ENCODE data around the gene CAPN15.

The CAPN15 gene

DNA sequence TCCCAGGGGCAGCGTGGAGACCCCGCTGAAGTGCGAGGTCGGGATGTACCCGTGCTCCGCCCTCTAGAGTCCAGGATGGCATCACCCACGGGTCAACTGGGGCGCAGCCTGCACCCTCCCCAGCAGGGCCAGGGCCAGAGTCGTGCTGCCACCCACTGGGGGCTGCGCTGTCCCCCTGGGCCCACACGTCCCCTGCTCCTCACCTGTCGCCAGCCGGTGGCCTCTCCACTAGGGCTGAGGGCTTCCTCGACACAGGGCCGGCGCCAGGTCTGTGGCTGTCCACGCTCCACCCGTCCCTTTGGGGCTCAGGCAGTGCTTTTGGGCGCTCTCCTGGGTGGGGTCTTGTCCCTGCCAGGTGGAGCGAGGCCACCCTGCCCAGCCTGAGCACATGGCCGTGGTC, 21.1 kb downstream of the CAPN15 start:
- no peak for DNase-seq

- no peak for DNase-seq
Observed at GRCh38 chr16:549544-550263, 22.2 kb downstream of the CAPN15 start.

DNA sequence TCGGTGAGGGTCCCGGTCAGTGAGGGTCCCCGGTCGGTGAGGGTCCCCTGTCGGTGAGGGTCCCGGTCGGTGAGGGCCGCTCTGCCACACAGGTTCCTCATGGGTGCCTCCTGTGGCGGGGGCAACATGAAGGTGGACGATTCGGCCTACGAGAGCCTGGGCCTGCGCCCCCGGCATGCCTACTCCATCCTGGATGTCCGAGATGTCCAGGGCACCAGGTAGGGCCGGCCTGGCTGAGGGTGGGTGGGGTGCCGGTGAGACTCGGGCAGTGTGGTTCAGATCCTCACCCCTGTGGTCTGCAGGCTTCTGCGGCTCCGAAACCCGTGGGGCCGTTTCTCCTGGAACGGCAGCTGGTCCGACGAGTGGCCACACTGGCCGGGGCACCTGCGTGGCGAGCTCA, 23.7 kb downstream of the CAPN15 start:
- DNase-seq = no peak

DNA sequence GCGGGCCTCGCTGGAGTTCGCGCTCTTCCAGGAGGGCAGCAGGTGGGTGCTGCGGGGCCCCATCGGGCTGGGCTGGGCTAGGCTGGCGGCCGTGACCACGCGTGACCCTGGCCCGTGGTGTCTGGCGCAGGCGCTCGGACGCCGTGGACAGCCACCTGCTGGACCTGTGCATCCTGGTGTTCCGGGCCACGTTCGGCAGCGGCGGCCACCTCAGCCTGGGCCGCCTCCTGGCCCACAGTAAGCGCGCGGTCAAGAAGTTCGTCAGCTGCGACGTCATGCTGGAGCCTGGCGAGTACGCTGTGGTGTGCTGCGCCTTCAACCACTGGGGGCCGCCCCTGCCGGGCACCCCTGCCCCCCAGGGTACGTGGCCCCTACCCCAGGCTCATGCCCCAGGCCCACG, 24.7 kb downstream of the CAPN15 start:
- no peak for DNase-seq

DNA sequence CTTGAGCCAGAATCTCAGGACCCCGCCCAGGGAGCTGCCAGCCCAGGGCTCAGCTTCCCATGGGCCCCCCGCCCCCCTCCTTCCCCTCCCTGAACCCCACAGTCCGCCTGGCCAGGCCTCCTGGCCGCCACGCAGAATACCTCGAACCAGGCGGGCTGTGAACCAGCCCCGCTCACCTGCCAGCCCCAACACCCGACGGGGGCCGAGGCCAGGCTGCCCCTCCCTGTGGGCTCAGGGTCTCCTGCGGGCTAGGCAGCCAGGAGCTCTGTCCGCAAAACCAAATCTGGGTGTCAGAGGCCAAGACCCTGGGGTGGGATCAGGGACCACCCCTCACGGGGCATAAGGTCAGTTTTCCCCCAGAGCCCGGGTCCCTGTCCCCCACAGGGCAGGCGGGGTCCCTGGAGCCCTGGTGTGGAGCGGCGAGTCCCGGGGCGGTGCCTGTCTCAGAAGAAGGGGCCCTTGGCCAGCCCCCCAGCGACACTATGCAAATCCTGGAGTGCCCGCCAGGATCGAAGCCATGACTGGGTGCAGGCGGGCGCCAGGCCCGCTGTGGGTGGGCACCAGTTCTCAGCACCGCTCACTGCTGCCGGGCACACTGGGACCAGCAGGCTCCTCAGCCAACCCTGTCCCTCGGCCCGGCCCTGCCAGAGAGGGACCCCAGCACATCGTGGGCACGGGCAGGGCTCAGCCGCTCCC, 26.2 kb downstream of the CAPN15 start:
- no peak for DNase-seq

GRCh38 chr16:554297-554621, 26.7 kb downstream of the CAPN15 start:
- DNase-seq = no peak

GRCh38 chr16:554640-555365, 27.3 kb downstream of the CAPN15 start:
- no peak for DNase-seq

DNA sequence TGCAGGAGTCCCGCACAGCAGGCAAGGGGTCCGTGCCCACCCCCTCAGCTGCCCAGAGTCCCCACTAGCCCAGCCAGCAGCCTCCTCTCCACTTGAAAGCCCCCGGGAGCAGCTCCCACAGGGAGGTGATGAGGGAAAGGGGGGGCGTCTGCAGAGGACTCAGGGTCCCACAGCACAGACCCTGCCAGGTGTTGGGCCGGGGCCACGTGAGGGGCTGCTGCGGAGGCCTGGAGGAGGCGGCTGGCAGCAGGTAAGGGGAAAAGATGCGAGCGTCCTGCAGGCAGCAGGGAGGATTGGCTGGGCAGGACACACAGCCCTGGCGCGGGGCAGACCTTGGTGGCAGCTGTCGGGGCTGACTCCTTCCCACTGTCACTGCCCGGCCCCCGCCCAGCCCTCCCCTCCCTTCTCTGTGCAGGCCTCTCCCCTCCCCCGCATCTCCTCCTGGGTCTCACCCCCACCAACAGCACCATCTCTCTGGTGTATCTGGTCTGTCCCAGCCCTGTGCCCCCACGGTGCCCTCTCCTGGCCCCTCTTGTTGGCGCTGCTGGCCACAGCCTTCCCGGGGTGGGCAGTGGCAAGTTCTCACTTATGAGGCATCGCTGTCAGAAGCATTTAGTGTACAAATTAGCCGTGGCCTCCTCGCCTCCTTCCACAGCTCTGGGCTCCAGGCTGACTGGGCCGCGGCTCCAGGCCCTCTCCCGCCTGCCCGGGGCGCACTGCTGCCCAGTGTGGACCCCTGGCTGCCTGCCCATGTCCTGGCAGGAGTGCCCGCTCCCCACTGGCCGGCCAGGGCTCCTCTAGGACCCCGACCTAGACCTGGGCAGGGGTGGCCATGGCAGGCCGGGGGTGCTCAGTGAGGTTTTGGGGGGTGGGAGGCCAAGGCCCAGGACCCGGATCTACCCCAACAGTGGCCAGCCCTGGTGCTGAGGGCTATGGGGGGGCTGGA, 28.3 kb downstream of the CAPN15 start:
- DNase-seq = no peak

GRCh38 chr16:556474-557173, 29.1 kb downstream of the CAPN15 start:
- DNase-seq = no peak

DNA sequence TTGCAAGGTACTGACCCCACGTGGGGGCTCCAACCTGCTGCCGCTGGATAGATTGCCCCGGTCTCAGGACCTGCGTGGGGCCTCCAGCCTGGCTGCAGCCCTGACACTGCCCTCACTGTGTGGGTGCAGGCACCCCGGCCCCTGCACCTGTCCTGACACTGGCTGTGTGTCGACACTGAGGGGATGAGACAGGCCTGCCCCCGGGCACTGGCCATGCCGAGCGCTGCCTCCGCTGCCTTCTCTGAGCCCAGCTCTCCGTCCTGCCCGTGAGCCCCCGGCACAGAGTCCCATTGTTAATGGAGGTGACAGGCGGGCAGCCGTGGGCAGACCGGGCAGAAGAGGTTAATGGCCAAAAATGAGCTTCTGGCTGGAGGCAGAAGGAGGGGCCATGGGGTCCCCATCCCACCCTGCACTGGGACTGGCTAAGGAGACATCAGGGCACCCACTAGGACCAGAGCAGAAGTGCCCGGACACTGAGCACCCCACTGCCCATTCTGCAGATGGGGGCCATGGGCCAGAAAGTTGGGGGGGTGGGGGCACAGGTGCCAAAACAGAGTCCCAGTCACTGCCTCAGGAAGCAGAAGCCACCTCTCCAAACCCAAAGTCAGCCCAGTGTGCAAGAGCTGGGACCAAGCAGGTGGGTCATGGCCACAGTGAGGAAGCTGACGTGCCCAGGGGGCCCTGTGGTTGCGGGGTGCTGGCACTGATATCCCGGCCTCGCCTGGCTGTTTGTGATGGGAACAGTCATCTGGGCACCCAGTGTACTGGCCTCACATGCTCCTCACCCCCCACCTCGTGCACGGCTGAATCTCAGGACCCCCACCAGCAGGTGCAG, 30.2 kb downstream of the CAPN15 start:
- DNase-seq = no peak

DNA sequence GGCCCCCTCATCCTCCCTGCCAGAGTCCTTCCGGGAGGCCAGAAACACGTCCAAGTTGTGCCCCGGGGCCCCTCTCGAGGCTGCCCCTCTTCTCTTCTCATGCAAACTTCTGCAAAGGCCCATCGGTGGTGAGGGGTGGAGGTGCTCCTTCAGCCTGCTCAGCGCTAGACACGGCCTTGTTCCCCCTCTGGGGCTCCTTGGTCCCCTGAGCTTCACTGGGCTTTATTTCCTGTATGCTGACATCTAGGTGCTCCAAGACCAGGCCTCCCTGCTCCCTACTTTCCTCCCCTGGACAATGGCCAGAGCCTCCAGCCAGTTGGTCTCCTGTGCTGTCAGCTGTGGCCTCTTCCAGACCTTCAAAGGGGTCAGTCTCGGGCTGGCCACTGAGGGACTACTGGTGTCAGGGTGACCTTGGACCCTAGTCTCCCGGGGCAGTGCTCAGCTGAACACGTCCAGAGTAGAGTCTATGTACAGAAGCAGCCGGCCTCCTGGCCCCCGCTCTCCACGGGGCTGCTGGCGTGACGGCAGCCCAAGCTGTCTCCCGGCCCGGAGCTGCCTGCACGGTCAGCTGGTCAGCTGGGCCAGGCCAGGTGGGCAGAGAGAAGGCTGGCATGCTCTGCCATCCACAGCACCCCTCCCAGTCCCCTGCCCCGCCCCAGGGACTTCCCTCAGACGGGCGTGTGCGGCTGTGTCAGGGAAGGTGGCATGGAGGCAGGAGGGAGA, 30.9 kb downstream of the CAPN15 start:
- DNase-seq = no peak

DNA sequence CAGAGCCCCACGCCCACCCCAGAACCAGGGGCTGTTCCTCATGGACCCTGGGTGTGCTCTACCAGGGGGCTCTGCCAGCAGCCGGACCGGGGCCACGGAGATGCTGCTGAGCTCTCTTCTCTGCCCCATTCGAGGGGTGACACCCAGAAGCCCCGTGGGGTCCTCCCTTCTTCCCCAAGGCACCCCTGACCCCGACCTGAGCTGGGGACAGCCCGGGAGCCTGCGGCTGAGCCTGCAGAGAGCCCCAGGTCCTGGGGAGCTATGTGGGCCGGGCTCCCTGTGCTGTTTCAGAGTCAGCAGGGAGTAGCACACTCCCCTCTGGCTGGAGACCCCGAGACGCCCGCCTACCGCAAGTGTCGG, 31.5 kb downstream of the CAPN15 start:
- DNase-seq = no peak

DNA sequence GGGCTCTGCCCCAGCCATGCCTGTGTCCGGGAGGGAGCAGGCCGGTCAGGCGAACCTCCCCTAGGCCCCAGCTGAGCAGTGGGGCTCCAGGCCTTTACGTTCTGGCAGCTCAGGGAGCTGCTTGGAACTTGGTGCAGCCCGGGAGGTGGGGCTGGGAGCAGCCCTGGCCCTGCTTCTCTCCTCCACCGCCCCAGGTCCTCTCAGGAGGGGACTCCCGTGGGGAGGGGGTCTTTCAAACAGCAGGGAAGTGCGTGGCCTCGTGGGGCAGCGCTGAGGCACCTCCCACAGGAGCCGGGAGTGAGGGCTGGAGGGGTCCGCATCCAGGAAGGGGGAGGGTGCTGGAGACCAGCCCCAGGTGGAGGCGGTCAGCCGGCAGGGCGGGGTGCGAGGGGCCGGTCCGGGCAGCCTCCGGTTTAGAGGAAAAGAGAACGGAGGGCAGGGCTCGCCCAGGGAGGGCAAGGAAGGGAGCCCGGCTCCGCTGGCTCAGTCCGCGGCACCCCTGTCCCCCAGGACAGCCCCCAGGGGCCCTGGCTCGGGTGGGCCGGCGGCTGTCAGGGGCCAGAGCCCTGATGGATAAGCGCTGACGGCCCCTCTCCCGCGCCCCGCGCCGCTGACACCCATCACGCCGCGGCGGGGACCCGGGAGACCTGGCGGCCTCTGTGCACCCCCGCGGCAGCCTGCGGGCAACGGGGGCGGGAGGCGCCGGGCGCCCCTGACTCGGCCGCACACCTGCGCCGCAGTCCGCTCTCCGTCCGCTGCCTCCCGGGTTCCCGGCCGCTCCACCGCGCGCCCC, 32.1 kb downstream of the CAPN15 start:
- DNase-seq = no peak

GRCh38 chr16:560204-560700, 32.7 kb downstream of the CAPN15 start, which contains the start of gene PRR35:
Gene PRR35 (plus strand): TSS chr16:560394. CDS start chr16:563295, 2,901 bp downstream.
- no peak for DNase-seq

DNA sequence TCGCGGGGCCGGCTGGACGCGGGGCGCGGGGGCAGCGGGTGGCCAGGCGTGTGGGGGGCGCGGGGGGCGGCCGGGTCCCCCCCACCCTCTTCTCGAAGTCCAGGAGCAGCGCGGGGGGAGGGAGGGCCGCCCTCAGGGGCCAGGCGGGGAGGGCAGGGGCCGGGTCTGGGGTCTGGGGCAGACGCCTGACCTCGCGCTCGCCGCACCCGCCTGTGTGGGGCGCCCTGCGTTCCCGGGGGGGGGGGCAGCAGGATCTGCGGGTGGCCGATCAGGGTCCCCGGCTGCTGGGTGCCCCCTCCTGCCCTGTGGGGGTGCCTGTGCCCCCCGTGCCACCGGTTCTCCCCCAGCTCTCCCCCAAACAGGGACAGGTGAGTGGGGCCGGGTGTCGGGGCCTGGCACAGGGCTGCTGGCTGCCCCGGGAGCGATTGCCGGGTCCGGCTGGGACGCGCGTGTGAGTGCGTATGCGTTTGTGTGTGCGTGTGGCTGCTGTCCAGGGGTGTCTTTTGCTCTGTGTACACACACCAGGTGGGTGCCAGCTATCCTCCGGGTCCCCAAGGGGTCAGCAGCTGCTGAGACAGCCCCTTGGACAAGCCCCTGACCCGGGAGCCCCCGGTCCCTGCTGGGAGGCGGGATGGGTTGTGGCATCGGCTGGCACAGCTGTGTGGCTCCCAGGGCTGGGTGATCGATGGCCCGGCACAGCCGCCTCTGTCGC, 33.3 kb downstream of the CAPN15 start:
- no peak for DNase-seq

GRCh38 chr16:561413-561794, 33.9 kb downstream of the CAPN15 start:
- DNase-seq = no peak

- DNase-seq = no peak
Observed at GRCh38 chr16:561957-562938, 34.7 kb downstream of the CAPN15 start.

Measured in activated CD4-positive, CD25-positive, alpha-beta regulatory T cell (primary cell).